Kidney (tissue), 14 donors: ENCODE data around the gene WDR62. TPM values are rescaled to one million over a fixed set of nuclear protein-coding genes. Genes with fewer than 3 reads are reported as not detected.

Experiments used
- DNase-seq, 5 donors: peaks; one replicate each; pipeline ENCODE4 v3.0.0-alpha.2; 2013 to 2020
- FAIRE-seq: peaks from 2 replicates; lab custom pipeline; 2012; peaks lifted over from hg19 to GRCh38; lab: Jason Lieb, UNC
- H3K27ac ChIP-seq, 2 donors: one replicate each; pipeline ENCODE4 v1.7.0; 2013; ENCODE audit warnings: low read depth in 2 of 2, low read length in 2 of 2, inconsistent platforms in 1 of 2
- H3K27me3 ChIP-seq: one replicate; pipeline ENCODE4 v1.7.1; 2013; ENCODE audit warnings: low read length, inconsistent platforms; ENCODE audit not compliant: control insufficient read depth, insufficient read depth
- H3K36me3 ChIP-seq, 3 donors: one replicate each; pipeline versions ENCODE4 v1.7.0 to v1.7.1; 2013; ENCODE audit warnings: low read length in 3 of 3, control low read depth in 1 of 3, inconsistent platforms in 1 of 3; ENCODE audit not compliant: insufficient read depth in 3 of 3, control insufficient read depth in 2 of 3
- H3K4me1 ChIP-seq, 3 donors: one replicate each; pipeline versions ENCODE4 v1.7.0 to v1.7.1; 2013; ENCODE audit warnings: low read length in 3 of 3, inconsistent platforms in 1 of 3, low read depth in 1 of 3; ENCODE audit not compliant: control insufficient read depth in 2 of 3, insufficient read depth in 2 of 3
- H3K4me3 ChIP-seq, 3 donors: one replicate each; pipeline versions ENCODE4 v1.7.0 to v1.8.1; 2013; ENCODE audit warnings: low read length in 3 of 3, control low read depth in 1 of 3, inconsistent platforms in 1 of 3
- H3K9ac ChIP-seq, 3 donors: one replicate each; pipeline versions ENCODE4 v1.7.0 to v1.7.1; 2013; ENCODE audit warnings: low read length in 3 of 3, control low read depth in 1 of 3, inconsistent platforms in 1 of 3
- H3K9me3 ChIP-seq, 3 donors: one replicate each; pipeline versions ENCODE4 v1.7.0 to v1.7.1; 2013; ENCODE audit warnings: low read length in 3 of 3, control low read depth in 1 of 3, inconsistent platforms in 1 of 3; ENCODE audit not compliant: control insufficient read depth in 2 of 3, insufficient read depth in 1 of 3
- CTCF ChIP-seq: IDR thresholded peaks from 3 replicates; pipeline ENCODE4 v1.5.1; 2012; ENCODE audit warnings: mild to moderate bottlenecking, moderate library complexity, borderline replicate concordance; ENCODE audit not compliant: insufficient read depth; ENCODE audit errors: extremely low read depth
- intact Hi-C: fragments of 100-400 bp; cut with DNase I; formaldehyde crosslinking; loops from one replicate; pipeline ENCODE4 v1.11.1; 2022
- polyA plus RNA-seq: library from polyadenylated mRNA; stranded (reverse); fragments of 350-450 nt; fragmentation: Illumina TruSeq; extraction: RNeasy Lipid Tissue Mini Kit (QIAGEN cat#74804); gene quantifications from one replicate; pipeline ENCODE4 v1.2.3, GENCODE V29; 2014; ENCODE audit warnings: low read depth, low replicate concordance; ENCODE audit not compliant: insufficient read depth
- total RNA-seq: library from RNA; stranded (reverse); fragmentation: NEBNext Ultra II Directional; extraction: Animal tissue kit (Norgen Biotek cat#: 25700); gene quantifications from one replicate; pipeline ENCODE4 v1.2.1, GENCODE V29; 2021
- donor health status: control.
- donor health status: control.
- donor health status: control.
- donor health status: control.
- donor health status: control.
- donor health status: DM: yes; HTN: yes; CAD: no.
- donor health status: Normal renal cell carcinoma (clear cell type).

WDR62 gene
- total and polyA plus RNA-seq, 2 donors from 2014 or later, result 0.58 to 0.69 TPM

- peaks cover 0 to 10% (median 0%) of the 10 kb centered on the region in 3 donors for H3K4me1 ChIP-seq
- H3K27me3 ChIP-seq, result no peaks in the 10 kb centered on the region
- TF ChIP-seq CTCF, result no peak
- intact Hi-C loops, result no loop called here
- no peak for FAIRE-seq
- no peaks in the 10 kb centered on the region for H3K9me3 ChIP-seq
- H3K36me3 ChIP-seq, result peaks cover 0 to 13% (median 0%) of the 10 kb centered on the region in 3 donors
- DNase-seq, result no peak
- no peak within 1 kb of the TSS for H3K27ac ChIP-seq
- no peak within 1 kb of the TSS for H3K4me3 ChIP-seq
- H3K9ac ChIP-seq, result no peak within 1 kb of the TSS
Measured at GRCh38 chr19:36110487-36111199, 55.9 kb downstream of the WDR62 start, which contains the start of gene OVOL3. Gene OVOL3, plus strand, starts transcription at chr19:36111143. Its CDS starts 60 bp downstream, at chr19:36111203.

GRCh38 chr19:36111200-36111539 is 56.5 kb downstream of the WDR62 start:
- DNase-seq, result no peak
- no peak overlapping the region for H3K9ac ChIP-seq
- no peaks in the 10 kb centered on the region for H3K27me3 ChIP-seq
- H3K4me1 ChIP-seq, result peaks cover 0 to 14% (median 2%) of the 10 kb centered on the region in 3 donors
- intact Hi-C loops, result no loop called here
- peaks cover 0 to 13% (median 0%) of the 10 kb centered on the region in 3 donors for H3K36me3 ChIP-seq
- no peak overlapping the region for H3K4me3 ChIP-seq
- no peaks in the 10 kb centered on the region for H3K9me3 ChIP-seq
- FAIRE-seq, result no peak
- no peak for TF ChIP-seq CTCF
- H3K27ac ChIP-seq, result no peak overlapping the region

GRCh38 chr19:36112678-36113077 is 58.0 kb downstream of the WDR62 start:
- no peak overlapping the region for H3K4me3 ChIP-seq
- H3K27me3 ChIP-seq, result no peaks in the 10 kb centered on the region
- TF ChIP-seq CTCF, result no peak
- H3K9me3 ChIP-seq, result no peaks in the 10 kb centered on the region
- FAIRE-seq (no peak), DNase-seq (no peak)
- H3K4me1 ChIP-seq, result peaks cover 0 to 18% (median 4%) of the 10 kb centered on the region in 3 donors
- H3K36me3 ChIP-seq, result peaks cover 0 to 14% (median 2%) of the 10 kb centered on the region in 3 donors
- intact Hi-C loops, result no loop called here
- H3K9ac ChIP-seq, result no peak overlapping the region
- no peak overlapping the region for H3K27ac ChIP-seq

GRCh38 chr19:36113425-36113824 is 58.7 kb downstream of the WDR62 start:
- H3K4me3 ChIP-seq, result peak overlapping the region in 2 of 3 donors; percentile 89 to 98

More at GRCh38 chr19:36113425-36113824, 58.7 kb downstream of the WDR62 start:
- FAIRE-seq (no peak), DNase-seq (no peak)
- intact Hi-C loops, result no loop called here
- Histone ChIP-seq H3K36me3 (peaks cover 2 to 17% (median 3%) of the 10 kb centered on the region in 3 donors), H3K27ac (no peak overlapping the region), H3K4me1 (peaks cover 0 to 18% (median 4%) of the 10 kb centered on the region in 3 donors), H3K27me3 (no peaks in the 10 kb centered on the region), H3K9ac (peak overlapping the region in 1 of 3 donors; percentile 98), H3K9me3 (no peaks in the 10 kb centered on the region)
- no peak for TF ChIP-seq CTCF
